Measurements from ENCODE around the gene RHEB. TPM values are rescaled to one million over a fixed set of nuclear protein-coding genes. Genes with fewer than 3 reads are reported as not detected.

RHEB gene
- total and polyA plus RNA-seq, 2 experiments from 2014 or later, result 127 to 157 TPM

GRCh38 chr7:151428378-151429236, 91.1 kb downstream of the RHEB start:
- H3K36me3 ChIP-seq, result no peaks in the 10 kb centered on the region
- DNase-seq (ENCODE audit: low read depth in 1 of 2, low spot score in 1 of 2), result peak; percentile 78 to 98
- H3K9me3 ChIP-seq (ENCODE audit: low read depth), result no peaks in the 10 kb centered on the region
- TF ChIP-seq CTCF (IDR thresholded peaks at IDR 0.05; ENCODE audit: low read depth, low read length), result no peak
- no peak overlapping the region for H3K4me3 ChIP-seq
- peaks cover 19% of the 10 kb centered on the region for H3K4me1 ChIP-seq (ENCODE audit: low read depth)
- H3K27me3 ChIP-seq, result no peaks in the 10 kb centered on the region
- H3K27ac ChIP-seq, result peak overlapping the region; percentile 95

- H3K9me3 ChIP-seq (ENCODE audit: low read depth), result no peaks in the 10 kb centered on the region
- peak overlapping the region; percentile 95 for H3K27ac ChIP-seq
- no peaks in the 10 kb centered on the region for H3K36me3 ChIP-seq
- peaks cover 19% of the 10 kb centered on the region for H3K4me1 ChIP-seq (ENCODE audit: low read depth)
- no peak for DNase-seq (ENCODE audit: low read depth in 1 of 2, low spot score in 1 of 2)
- H3K27me3 ChIP-seq, result no peaks in the 10 kb centered on the region
- TF ChIP-seq CTCF (IDR thresholded peaks at IDR 0.05; ENCODE audit: low read depth, low read length), result no peak
- H3K4me3 ChIP-seq, result no peak overlapping the region
These were observed 91.9 kb downstream of the RHEB start for GRCh38 chr7:151427705-151428377.

GRCh38 chr7:151426904-151427704, 92.6 kb downstream of the RHEB start:
- DNase-seq (ENCODE audit: low read depth in 1 of 2, low spot score in 1 of 2), result no peak
- Histone ChIP-seq H3K4me1 (ENCODE audit: low read depth) (peaks cover 19% of the 10 kb centered on the region), H3K27ac (no peak overlapping the region), H3K9me3 (ENCODE audit: low read depth) (no peaks in the 10 kb centered on the region), H3K4me3 (no peak overlapping the region), H3K27me3 (no peaks in the 10 kb centered on the region), H3K36me3 (no peaks in the 10 kb centered on the region)
- TF ChIP-seq CTCF (IDR thresholded peaks at IDR 0.05; ENCODE audit: low read depth, low read length), result no peak

- Histone ChIP-seq H3K36me3 (no peaks in the 10 kb centered on the region), H3K9me3 (ENCODE audit: low read depth) (no peaks in the 10 kb centered on the region), H3K4me1 (ENCODE audit: low read depth) (peaks cover 19% of the 10 kb centered on the region), H3K27me3 (no peaks in the 10 kb centered on the region), H3K27ac (no peak overlapping the region), H3K4me3 (no peak overlapping the region)
- DNase-seq (ENCODE audit: low read depth in 1 of 2, low spot score in 1 of 2), result peak in 1 of 2 donors; percentile 99
- TF ChIP-seq CTCF (IDR thresholded peaks at IDR 0.05; ENCODE audit: low read depth, low read length), result no peak
These were observed 93.2 kb downstream of the RHEB start for GRCh38 chr7:151426441-151426903.

GRCh38 chr7:151425670-151426440, 93.8 kb downstream of the RHEB start:
- no peak overlapping the region for H3K4me3 ChIP-seq
- DNase-seq (ENCODE audit: low read depth in 1 of 2, low spot score in 1 of 2), result peak in 1 of 2 donors; percentile 86

More at GRCh38 chr7:151425670-151426440, 93.8 kb downstream of the RHEB start:
- no peaks in the 10 kb centered on the region for H3K36me3 ChIP-seq
- no peak for TF ChIP-seq CTCF (IDR thresholded peaks at IDR 0.05; ENCODE audit: low read depth, low read length)
- no peaks in the 10 kb centered on the region for H3K27me3 ChIP-seq
- no peaks in the 10 kb centered on the region for H3K9me3 ChIP-seq (ENCODE audit: low read depth)
- peaks cover 19% of the 10 kb centered on the region for H3K4me1 ChIP-seq (ENCODE audit: low read depth)
- H3K27ac ChIP-seq, result no peak overlapping the region
